GM23248 (cell line): ENCODE data around the gene GLRX5. TPM values are rescaled to one million over a fixed set of nuclear protein-coding genes. Genes with fewer than 3 reads are reported as not detected.
A peak's percentile ranks its signal among the peaks of the same experiment; 100 is the strongest.

Experiments used
- DNase-seq: peaks from one replicate; pipeline ENCODE4 v3.0.0-alpha.2; 2015
- H2AFZ ChIP-seq: fragments of 200-600 bp; sonication (generic); 2 replicates; pipeline ENCODE4 v1.6.1; 2016; ENCODE audit warnings: antibody characterized with exemption
- H3F3A ChIP-seq: fragments of 200-600 bp; sonication (generic); 2 replicates; pipeline ENCODE4 v1.6.1; 2016; ENCODE audit warnings: mild to moderate bottlenecking, antibody characterized with exemption, mixed run types; ENCODE audit not compliant: insufficient read depth
- H3K27ac ChIP-seq: fragments of 200-600 bp; sonication (generic); 2 replicates; pipeline ENCODE4 v1.5.1; 2016; ENCODE audit warnings: mild to moderate bottlenecking
- H3K27me3 ChIP-seq: fragments of 200-600 bp; sonication (generic); replicated peaks from 2 replicates; pipeline ENCODE4 v1.6.1; 2016; ENCODE audit warnings: mild to moderate bottlenecking; ENCODE audit not compliant: insufficient read depth
- H3K36me3 ChIP-seq: fragments of 200-600 bp; sonication (generic); 2 replicates; pipeline ENCODE4 v1.6.1; 2016; ENCODE audit warnings: low read depth, mild to moderate bottlenecking
- H3K4me1 ChIP-seq: fragments of 200-600 bp; sonication (generic); 2 replicates; pipeline ENCODE4 v1.6.1; 2016; ENCODE audit warnings: mild to moderate bottlenecking; ENCODE audit not compliant: insufficient read depth
- H3K4me2 ChIP-seq: fragments of 200-600 bp; sonication (generic); one replicate; pipeline ENCODE4 v1.6.1; 2016; ENCODE audit warnings: mild to moderate bottlenecking; ENCODE audit not compliant: unreplicated experiment
- H3K4me3 ChIP-seq: fragments of 200-600 bp; sonication (generic); 2 replicates; pipeline ENCODE4 v1.5.1; 2016; ENCODE audit warnings: mild to moderate bottlenecking
- H3K79me2 ChIP-seq: fragments of 200-600 bp; sonication (generic); 2 replicates; pipeline ENCODE4 v1.6.1; 2016; ENCODE audit warnings: mild to moderate bottlenecking; ENCODE audit not compliant: insufficient read depth
- H3K9ac ChIP-seq: fragments of 200-600 bp; sonication (generic); 2 replicates; pipeline ENCODE4 v1.6.1; 2016; ENCODE audit warnings: mild to moderate bottlenecking
- H3K9me2 ChIP-seq: fragments of 200-600 bp; sonication (generic); 2 replicates; pipeline ENCODE4 v1.6.1; 2016; ENCODE audit warnings: mixed run types, mild to moderate bottlenecking, moderate library complexity; ENCODE audit not compliant: insufficient read depth
- H3K9me3 ChIP-seq: fragments of 200-600 bp; sonication (generic); one replicate; pipeline ENCODE4 v1.6.1; 2017; ENCODE audit warnings: low read depth
- H4K20me1 ChIP-seq: fragments of 200-600 bp; sonication (generic); 2 replicates; pipeline ENCODE4 v1.6.0; 2016; ENCODE audit not compliant: insufficient read depth
- EZH2 ChIP-seq: fragments of 200-600 bp; sonication (generic); IDR thresholded peaks from 2 replicates; pipeline ENCODE4 v1.6.1; 2018; ENCODE audit warnings: antibody characterized with exemption, mild to moderate bottlenecking; ENCODE audit not compliant: insufficient read depth, poor library complexity, severe bottlenecking
- EZH2phosphoT487 ChIP-seq: fragments of 200-600 bp; sonication (generic); IDR thresholded peaks from 2 replicates; pipeline ENCODE4 v1.6.1; 2018; ENCODE audit warnings: antibody characterized with exemption, moderate library complexity, mild to moderate bottlenecking, low read depth; ENCODE audit not compliant: insufficient read depth
- WGBS, 2 experiments: methylation state at CpG; one replicate each; pipeline ENCODE4 v1.1.6; 2015 to 2017; ENCODE audit warnings: low lambda C conversion rate in 2 of 2, low coverage in 1 of 2; ENCODE audit errors: missing lambda C conversion rate in 2 of 2; 5-methylcytosine and 5-hydroxymethylcytosine counted together
- in situ Hi-C: fragments of 300-500 bp; cut with MboI; formaldehyde crosslinking; loops from 2 replicates; pipeline ENCODE4 v1.15.0; 2020
- polyA plus RNA-seq: library from polyadenylated mRNA; unstranded; fragments of >200 nt; fragmentation: Nextera tagmentation; extraction: Ambion mirVana; gene quantifications from 2 replicates; pipeline ENCODE4 v1.2.1, GENCODE V29; 2016
- total RNA-seq: library from RNA; depleted of rRNA; stranded (reverse); fragments of >200 nt; shearing (Covaris generic); gene quantifications from 2 replicates; pipeline ENCODE4 v1.2.3, GENCODE V29; 2014

The GLRX5 gene
- total and polyA plus RNA-seq, 2 experiments from 2014 or later: 38.6 to 48.7 TPM

DNA sequence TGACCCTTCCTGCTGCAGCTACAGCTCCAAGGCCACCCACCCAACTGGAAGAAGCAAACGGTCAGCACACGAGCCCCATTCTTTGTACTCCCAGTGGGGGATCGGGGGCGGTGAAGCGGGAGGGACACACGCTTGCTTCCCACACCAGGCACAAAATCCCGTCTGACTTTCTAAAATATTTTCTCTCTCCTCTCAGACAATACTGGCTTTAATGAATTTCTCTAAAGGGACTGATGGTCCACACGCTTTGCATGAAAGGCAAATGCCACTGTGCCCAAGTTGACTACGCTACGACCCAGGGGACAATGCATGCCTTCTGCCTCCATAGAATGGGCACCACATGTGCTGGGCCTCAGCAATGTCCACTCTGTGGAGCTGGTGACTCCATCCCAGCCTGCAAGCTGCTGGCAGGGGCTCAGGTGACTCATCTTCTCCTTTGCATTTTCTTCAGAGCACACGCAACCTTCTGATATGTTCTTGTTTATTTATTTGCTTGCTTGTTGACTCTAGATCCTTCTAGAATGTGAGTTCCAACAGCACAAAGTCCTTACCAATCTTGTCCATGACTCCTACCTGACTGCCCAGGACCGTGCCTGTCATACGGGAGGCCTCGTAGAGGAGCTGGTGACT is 34.0 kb upstream of the GLRX5 start:
- DNase-seq: peak; percentile 96
- in situ Hi-C loops: no loop called here
- no peaks in the 10 kb centered on the region for H4K20me1 ChIP-seq
- H3K27ac ChIP-seq: peak overlapping the region; percentile 22
- H3K79me2 ChIP-seq: no peaks in the 10 kb centered on the region
- H3K9me2 ChIP-seq: no peaks in the 10 kb centered on the region
- peak overlapping the region; percentile 26; the same call in 1 of the 2 replicates for H2AFZ ChIP-seq
- TF ChIP-seq EZH2phosphoT487: no peak
- TF ChIP-seq EZH2: no peak
- H3K4me1 ChIP-seq: peaks cover 35% of the 10 kb centered on the region
- no peaks in the 10 kb centered on the region for H3K9me3 ChIP-seq
- H3F3A ChIP-seq: peaks cover 17% of the 10 kb centered on the region
- WGBS, 2 experiments: 12 to 13% methylated on average over 14 of the region's 14 CpGs
- peak overlapping the region; percentile 58 for H3K4me2 ChIP-seq
- H3K9ac ChIP-seq: peak overlapping the region; percentile 46
- no peaks in the 10 kb centered on the region for H3K27me3 ChIP-seq
- no peaks in the 10 kb centered on the region for H3K36me3 ChIP-seq
- H3K4me3 ChIP-seq: no peak overlapping the region

DNA sequence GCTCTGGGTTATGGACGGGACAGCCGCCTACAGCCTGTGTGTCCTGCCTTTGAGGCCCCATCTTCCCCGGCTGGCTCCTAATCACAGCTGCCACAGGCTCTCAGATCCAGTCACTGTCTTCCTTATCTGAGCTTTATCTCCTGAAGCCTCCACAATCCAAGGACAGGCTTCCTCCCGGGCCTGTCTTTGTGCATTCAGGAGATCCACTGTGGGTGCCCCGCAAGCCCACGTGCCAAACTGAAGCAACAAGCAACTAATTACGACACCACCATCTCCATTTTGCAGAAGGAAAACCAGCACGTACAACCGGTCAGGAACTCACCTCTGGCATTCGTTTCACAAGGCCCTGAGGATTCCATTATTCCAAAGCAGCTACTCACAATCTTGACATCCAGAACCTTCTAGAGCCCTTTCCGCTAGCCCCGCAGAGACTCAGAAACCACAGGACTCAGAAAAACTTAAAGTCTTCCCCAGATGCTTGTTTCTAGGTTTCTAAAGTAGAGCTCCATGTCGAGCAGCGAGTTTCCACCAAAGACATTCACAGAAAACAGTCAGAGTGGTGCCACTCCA is 32.4 kb upstream of the GLRX5 start:
- H3K9ac ChIP-seq: no peak overlapping the region
- peaks cover 17% of the 10 kb centered on the region for H3F3A ChIP-seq
- DNase-seq: no peak
- no peaks in the 10 kb centered on the region for H3K36me3 ChIP-seq
- WGBS, 2 experiments: 93 to 96% methylated on average over 14 of the region's 14 CpGs
- peaks cover 29% of the 10 kb centered on the region for H3K4me1 ChIP-seq
- no peak overlapping the region for H3K27ac ChIP-seq
- H3K4me2 ChIP-seq: no peak overlapping the region
- no peak overlapping the region for H2AFZ ChIP-seq
- no peaks in the 10 kb centered on the region for H3K9me3 ChIP-seq
- no peak for TF ChIP-seq EZH2phosphoT487
- TF ChIP-seq EZH2: no peak
- no peaks in the 10 kb centered on the region for H3K79me2 ChIP-seq
- H3K4me3 ChIP-seq: no peak overlapping the region
- no peaks in the 10 kb centered on the region for H4K20me1 ChIP-seq
- no peaks in the 10 kb centered on the region for H3K9me2 ChIP-seq
- in situ Hi-C loops: no loop called here
- H3K27me3 ChIP-seq: no peaks in the 10 kb centered on the region

- Histone ChIP-seq H3K4me1 (peaks cover 38% of the 10 kb centered on the region), H3K79me2 (0 out of 2 replicates have a peak, but pooled peaks cover 5% of the 10 kb centered on the region), H3K9me2 (no peaks in the 10 kb centered on the region), H4K20me1 (no peaks in the 10 kb centered on the region), H3K9ac (no peak overlapping the region), H3K4me2 (no peak overlapping the region), H3K9me3 (no peaks in the 10 kb centered on the region), H3K36me3 (no peaks in the 10 kb centered on the region), H3K27me3 (no peaks in the 10 kb centered on the region), H2AFZ (no peak overlapping the region), H3K27ac (peak overlapping the region; percentile 50; the same call in 1 of the 2 replicates), H3F3A (peaks cover 17% of the 10 kb centered on the region), H3K4me3 (no peak overlapping the region)
- WGBS, 2 experiments: 93 to 96% methylated on average over 8 of the region's 8 CpGs
- in situ Hi-C loops: no loop called here
- TF ChIP-seq EZH2 (no peak), EZH2phosphoT487 (no peak)
- DNase-seq: no peak
Observed at GRCh38 chr14:95503365-95504134, 31.3 kb upstream of the GLRX5 start.

- peak; percentile 87 for DNase-seq
- Histone ChIP-seq H3F3A (peaks cover 17% of the 10 kb centered on the region), H4K20me1 (no peaks in the 10 kb centered on the region), H3K36me3 (no peaks in the 10 kb centered on the region), H2AFZ (no peak overlapping the region), H3K27ac (peak overlapping the region; percentile 50), H3K9me3 (no peaks in the 10 kb centered on the region), H3K79me2 (0 out of 2 replicates have a peak, but pooled peaks cover 9% of the 10 kb centered on the region), H3K9ac (no peak overlapping the region), H3K4me1 (peaks cover 38% of the 10 kb centered on the region), H3K4me2 (peak overlapping the region; percentile 22), H3K4me3 (no peak overlapping the region), H3K27me3 (no peaks in the 10 kb centered on the region), H3K9me2 (no peaks in the 10 kb centered on the region)
- in situ Hi-C loops: no loop called here
- TF ChIP-seq EZH2phosphoT487: no peak
- TF ChIP-seq EZH2: no peak
- 26 to 29% methylated on average over 6 of the region's 6 CpGs for WGBS, 2 experiments
Observed at GRCh38 chr14:95504135-95505029, 30.5 kb upstream of the GLRX5 start.
